ENCODE measurements around the gene ELAVL2. TPM values are rescaled to one million over a fixed set of nuclear protein-coding genes. Genes with fewer than 3 reads are reported as not detected.

The ELAVL2 gene
- total RNA-seq, 1 experiment from 2014 or later = not detected

DNA sequence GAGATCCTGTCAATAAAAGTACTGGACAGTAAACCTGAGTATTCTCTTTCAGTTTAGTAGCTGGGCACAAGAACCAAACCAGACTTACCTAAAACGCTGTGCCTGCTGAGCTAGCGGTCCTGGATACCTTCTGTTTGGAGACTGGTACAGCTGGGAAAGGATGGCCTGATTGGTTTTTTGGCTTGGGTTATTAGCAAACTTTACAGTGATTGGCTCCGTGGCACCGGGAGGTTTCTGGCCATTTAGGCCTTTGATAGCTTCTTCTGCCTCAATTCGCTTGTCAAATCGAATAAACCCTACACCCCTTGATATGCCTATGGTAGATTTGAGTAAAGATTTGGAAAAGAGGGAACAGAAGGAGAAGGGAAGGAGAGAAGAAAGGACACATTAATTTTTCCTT is 124.7 kb downstream of the ELAVL2 start:
- BruUV-seq (replicated peaks) = no TSS peak
- DNase-seq = no peak
- Histone ChIP-seq H3K9me2 (ENCODE audit: insufficient read depth) (no peaks in the 10 kb centered on the region; the same call in 1 of the 2 replicates), H3K4me3 (no peak overlapping the region), H2AFZ (no peak overlapping the region), H3K27me3 (ENCODE audit: insufficient read depth, low read depth) (no peaks in the 10 kb centered on the region), H3F3A (ENCODE audit: insufficient read depth, low read depth) (no peaks in the 10 kb centered on the region), H3K9me3 (ENCODE audit: insufficient read depth, low read depth) (no peaks in the 10 kb centered on the region), H4K20me1 (ENCODE audit: insufficient read depth) (no peaks in the 10 kb centered on the region), H3K4me2 (no peak overlapping the region), H3K79me2 (ENCODE audit: low read depth) (no peaks in the 10 kb centered on the region), H3K4me1 (replicated peaks; ENCODE audit: insufficient read depth) (no peaks in the 10 kb centered on the region), H3K36me3 (ENCODE audit: low read depth) (no peaks in the 10 kb centered on the region), H3K27ac (no peak overlapping the region)
- ChIA-PET POLR2A (ENCODE audit: unreplicated experiment) (no interaction called here), CTCF (no interaction called here)
- no peak for TF ChIP-seq CTCF (conservative IDR thresholded peaks at IDR 0.05)
- TF ChIP-seq EZH2 (IDR thresholded peaks at IDR 0.05; ENCODE audit: low read depth) = no peak
- intact Hi-C loops (cut with micrococcal nuclease; ENCODE audit: unreplicated experiment) = no loop called here

- Histone ChIP-seq H3K79me2 (ENCODE audit: low read depth) (no peaks in the 10 kb centered on the region), H4K20me1 (ENCODE audit: insufficient read depth) (no peaks in the 10 kb centered on the region), H3K9me3 (ENCODE audit: insufficient read depth, low read depth) (no peaks in the 10 kb centered on the region), H3K4me3 (no peak overlapping the region), H2AFZ (no peak overlapping the region), H3K4me1 (replicated peaks; ENCODE audit: insufficient read depth) (no peaks in the 10 kb centered on the region), H3K36me3 (ENCODE audit: low read depth) (no peaks in the 10 kb centered on the region), H3F3A (ENCODE audit: insufficient read depth, low read depth) (no peaks in the 10 kb centered on the region), H3K27ac (no peak overlapping the region), H3K9me2 (ENCODE audit: insufficient read depth) (no peaks in the 10 kb centered on the region; the same call in 1 of the 2 replicates), H3K4me2 (no peak overlapping the region), H3K27me3 (ENCODE audit: insufficient read depth, low read depth) (no peaks in the 10 kb centered on the region)
- intact Hi-C loops (cut with micrococcal nuclease; ENCODE audit: unreplicated experiment) = no loop called here
- POLR2A ChIA-PET (ENCODE audit: unreplicated experiment) = no interaction called here
- TF ChIP-seq CTCF (conservative IDR thresholded peaks at IDR 0.05) = no peak
- no peak for TF ChIP-seq EZH2 (IDR thresholded peaks at IDR 0.05; ENCODE audit: low read depth)
- no peak for DNase-seq
- CTCF ChIA-PET = no interaction called here
- BruUV-seq (replicated peaks) = no TSS peak
Observed at GRCh38 chr9:23700359-23700758, 125.7 kb downstream of the ELAVL2 start.

DNA sequence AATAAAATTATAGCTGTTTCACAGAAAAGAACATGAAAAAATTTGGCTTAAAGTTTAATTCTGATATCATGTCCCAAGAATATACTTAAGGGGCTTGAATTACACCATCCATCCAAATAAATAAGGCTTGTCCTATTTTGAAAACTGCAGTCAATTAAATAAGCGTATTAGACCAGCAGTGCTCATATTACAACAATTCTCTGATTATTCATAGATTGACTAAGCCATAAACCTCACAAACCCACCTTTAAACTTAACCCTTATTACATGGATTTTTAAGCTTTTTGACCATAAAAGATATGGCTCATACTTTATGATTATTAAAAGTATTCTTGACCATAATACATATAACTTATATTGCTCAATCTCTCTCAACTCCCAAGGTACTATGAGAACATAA is 127.9 kb downstream of the ELAVL2 start:
- TF ChIP-seq CTCF (conservative IDR thresholded peaks at IDR 0.05) (no peak), EZH2 (IDR thresholded peaks at IDR 0.05; ENCODE audit: low read depth) (no peak)
- H3K4me1 ChIP-seq (replicated peaks; ENCODE audit: insufficient read depth) = no peaks in the 10 kb centered on the region
- H3K36me3 ChIP-seq (ENCODE audit: low read depth) = no peaks in the 10 kb centered on the region
- intact Hi-C loops (cut with micrococcal nuclease; ENCODE audit: unreplicated experiment) = no loop called here
- no peak overlapping the region for H3K27ac ChIP-seq
- no peak for DNase-seq
- H3F3A ChIP-seq (ENCODE audit: insufficient read depth, low read depth) = no peaks in the 10 kb centered on the region
- H3K79me2 ChIP-seq (ENCODE audit: low read depth) = no peaks in the 10 kb centered on the region
- H2AFZ ChIP-seq = no peak overlapping the region
- no peak overlapping the region for H3K4me2 ChIP-seq
- BruUV-seq (replicated peaks) = no TSS peak
- H4K20me1 ChIP-seq (ENCODE audit: insufficient read depth) = no peaks in the 10 kb centered on the region
- no peaks in the 10 kb centered on the region for H3K27me3 ChIP-seq (ENCODE audit: insufficient read depth, low read depth)
- H3K4me3 ChIP-seq = no peak overlapping the region
- ChIA-PET CTCF (no interaction called here), POLR2A (ENCODE audit: unreplicated experiment) (no interaction called here)
- H3K9me3 ChIP-seq (ENCODE audit: insufficient read depth, low read depth) = no peaks in the 10 kb centered on the region
- H3K9me2 ChIP-seq (ENCODE audit: insufficient read depth) = no peaks in the 10 kb centered on the region; the same call in 1 of the 2 replicates
